ENCODE data around the gene PALM.

Gene PALM

GRCh38 chr19:782878-783668 lies 74.3 kb downstream of the PALM start:
- DNase-seq (ENCODE audit: low spot score), result no peak

DNA sequence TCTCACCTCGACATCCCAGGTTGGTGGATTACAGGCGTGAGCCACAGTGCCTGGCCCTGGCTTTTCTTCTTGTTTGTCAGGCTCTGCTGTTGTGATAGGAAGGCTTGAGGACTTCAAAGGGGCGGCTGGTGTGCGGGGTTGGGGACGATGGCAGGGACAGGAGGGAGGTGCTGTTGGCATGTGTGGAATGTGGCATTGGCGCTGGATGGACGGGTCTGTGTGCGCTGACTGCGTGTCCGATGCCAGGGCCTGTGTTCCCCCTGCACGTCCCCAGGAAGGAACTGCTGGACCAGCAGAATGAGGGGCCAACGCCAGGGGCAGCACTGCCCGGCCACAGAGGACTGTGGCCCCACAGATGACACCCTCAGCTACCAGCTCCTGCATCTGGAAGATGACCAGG lies 75.8 kb downstream of the PALM start:
- no peak for DNase-seq (ENCODE audit: low spot score)

DNA sequence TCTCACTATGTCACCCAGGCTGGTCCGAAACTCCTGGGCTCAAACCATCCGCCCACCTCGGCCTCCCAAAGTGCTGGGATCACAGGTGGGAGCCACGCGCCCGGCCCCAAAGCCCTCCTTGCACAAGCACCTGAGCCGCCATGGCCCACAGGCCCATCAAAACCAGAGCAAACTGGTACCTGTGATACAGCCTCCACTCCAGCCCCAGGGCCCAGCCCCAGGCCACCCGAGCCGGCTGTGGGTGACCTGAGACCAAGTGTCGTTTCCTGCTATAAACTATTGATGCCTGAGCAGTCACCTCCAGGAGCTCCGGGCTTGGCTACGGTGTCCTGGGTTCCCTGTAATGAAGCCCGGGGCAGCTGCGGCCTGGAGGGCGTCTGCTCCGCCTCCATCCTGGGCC lies 78.8 kb downstream of the PALM start:
- no peak for DNase-seq (ENCODE audit: low spot score)

DNA sequence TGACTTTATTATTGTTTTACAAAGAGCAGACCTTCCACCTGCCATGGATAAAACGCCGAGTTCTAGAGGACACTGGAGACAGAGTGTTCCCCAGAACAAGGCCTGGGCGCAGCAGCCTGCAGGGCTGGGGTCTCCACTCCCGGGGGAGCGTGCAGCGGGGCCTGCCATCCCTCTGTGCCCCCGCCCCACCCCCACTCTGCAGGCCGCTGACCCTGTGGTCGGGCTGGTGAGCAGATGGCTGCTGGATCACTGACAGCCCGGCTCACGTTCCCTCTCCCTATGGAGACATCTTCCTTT lies 79.9 kb downstream of the PALM start:
- no peak for DNase-seq (ENCODE audit: low spot score)

GRCh38 chr19:788983-789700 lies 80.4 kb downstream of the PALM start:
- no peak for DNase-seq (ENCODE audit: low spot score)

- DNase-seq (ENCODE audit: low spot score), result no peak
Measured at GRCh38 chr19:789701-790060, 80.9 kb downstream of the PALM start.

DNA sequence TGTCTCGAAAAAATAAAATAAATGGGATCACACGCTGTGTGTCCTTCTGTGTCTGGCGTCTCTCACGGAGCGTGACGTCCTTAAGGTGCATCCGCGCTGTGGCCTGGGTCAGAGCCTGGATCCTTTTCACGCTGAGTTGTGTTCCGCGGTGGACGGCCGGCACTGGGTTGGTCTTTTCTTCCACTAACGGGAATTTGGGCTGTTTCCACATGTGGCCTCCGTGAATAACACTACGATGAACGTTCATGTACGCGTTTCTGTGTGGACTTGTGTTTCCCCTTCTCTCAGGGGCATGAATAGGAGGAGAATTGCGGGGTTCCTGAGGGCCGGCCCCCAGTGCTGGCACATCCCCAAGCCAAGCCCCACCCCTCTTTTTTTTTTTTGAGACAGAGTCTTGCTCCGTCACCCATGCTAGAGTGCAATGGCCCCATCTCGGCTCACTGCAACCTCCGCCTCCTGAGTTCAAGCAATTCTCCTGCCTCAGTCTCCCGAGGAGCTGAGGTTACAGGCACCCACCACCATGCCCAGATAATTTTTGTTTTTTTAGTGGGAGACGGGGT lies 82.4 kb downstream of the PALM start:
- no peak for DNase-seq (ENCODE audit: low spot score)

DNA sequence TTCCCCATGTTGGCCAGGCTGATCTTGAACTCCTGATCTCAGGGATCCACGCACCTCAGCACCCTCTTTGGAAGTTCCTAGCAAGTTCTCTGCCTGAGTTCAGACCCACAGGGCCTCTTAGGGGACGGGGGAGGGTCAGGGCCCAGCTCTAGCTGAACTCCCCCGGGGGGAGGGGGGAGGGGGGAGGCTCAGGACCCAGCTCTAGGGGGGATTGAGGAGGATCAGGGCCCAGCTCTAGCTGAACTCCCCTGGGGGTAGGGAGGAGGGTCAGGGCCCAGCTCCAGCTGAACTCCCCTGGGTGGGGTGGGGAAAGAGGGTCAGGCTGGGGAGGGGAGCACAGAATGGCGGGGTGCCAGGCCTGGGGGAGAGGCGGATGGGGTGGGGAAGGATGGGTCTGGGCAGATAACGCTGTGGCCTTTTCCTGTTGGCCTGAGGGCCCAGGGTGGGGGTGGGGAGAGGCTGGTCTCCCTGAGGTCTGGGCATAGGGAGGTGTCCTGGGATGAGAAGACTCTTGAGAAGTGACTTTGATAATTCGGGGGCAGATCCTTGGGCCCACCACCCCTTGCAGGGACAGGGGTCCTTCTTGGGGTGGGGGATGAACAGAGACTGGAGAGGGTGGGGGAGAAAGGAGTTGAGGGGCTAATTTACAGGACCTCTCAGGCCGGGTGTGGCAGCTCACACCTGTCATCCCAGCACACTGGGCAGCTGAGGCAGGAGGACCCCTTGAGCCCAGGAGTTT lies 83.0 kb downstream of the PALM start:
- no peak for DNase-seq (ENCODE audit: low spot score)

- no peak for DNase-seq (ENCODE audit: low spot score)
Measured at GRCh38 chr19:792306-792885, 83.7 kb downstream of the PALM start.

GRCh38 chr19:793806-794205 lies 85.1 kb downstream of the PALM start:
- DNase-seq (ENCODE audit: low spot score), result no peak

- DNase-seq (ENCODE audit: low spot score), result no peak
Measured at GRCh38 chr19:795073-795611, 86.4 kb downstream of the PALM start.

- no peak for DNase-seq (ENCODE audit: low spot score)
Measured at GRCh38 chr19:795691-796581, 87.2 kb downstream of the PALM start.

DNA sequence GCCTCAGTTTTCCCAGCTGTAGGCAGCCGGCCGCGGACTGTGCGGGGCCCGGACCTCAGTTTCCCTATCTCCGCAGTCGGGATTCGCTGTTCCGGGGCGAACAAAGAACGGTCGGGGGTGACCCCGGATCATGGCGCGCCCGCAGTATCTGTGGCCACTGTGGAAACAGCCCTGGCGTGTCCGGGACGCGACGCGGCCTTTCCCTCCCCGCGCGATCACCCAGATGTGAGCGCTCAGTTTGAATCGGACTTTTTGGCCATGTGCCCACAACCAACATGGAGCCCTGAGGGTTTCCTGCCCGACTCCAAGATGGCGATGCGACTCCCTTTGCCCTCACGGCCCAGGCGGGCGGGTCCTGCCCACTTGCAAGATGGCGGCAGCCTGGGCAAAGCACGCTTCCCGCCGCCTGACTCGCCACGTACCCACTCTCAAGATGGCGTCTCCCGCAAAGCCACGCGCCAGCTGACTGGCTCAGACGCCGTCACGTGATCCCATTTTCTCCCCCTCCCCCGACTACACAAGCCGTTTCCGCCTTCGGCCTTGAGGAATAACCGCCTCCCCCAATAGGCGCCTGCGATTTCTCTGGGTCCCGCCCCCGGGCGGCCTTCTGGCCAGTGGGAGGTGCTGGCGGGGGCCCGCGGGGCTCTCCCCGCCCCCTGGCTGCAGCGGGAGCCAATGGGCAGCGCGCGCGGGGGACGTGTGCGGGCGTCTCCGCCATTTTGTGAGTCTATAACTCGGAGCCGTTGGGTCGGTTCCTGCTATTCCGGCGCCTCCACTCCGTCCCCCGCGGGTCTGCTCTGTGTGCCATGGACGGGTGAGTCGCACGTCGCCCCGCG lies 88.2 kb downstream of the PALM start, which contains the start of gene PTBP1:
Gene PTBP1 (plus strand): TSS at position 761 of the 836 bp plus-strand sequence. CDS start 46 bp downstream, at position 807.
- peak; percentile 99 for DNase-seq (ENCODE audit: low spot score)
